Thyroid gland (tissue), 4 donors: Measurements from ENCODE around the gene COMMD10. TPM values are rescaled to one million over a fixed set of nuclear protein-coding genes. Genes with fewer than 3 reads are reported as not detected.

Source experiments
- DNase-seq, 2 donors: peaks; one replicate each; pipeline ENCODE4 v3.0.0-alpha.2; 2019
- H3K27ac ChIP-seq, 3 donors: fragments of 200-600 bp; sonication (generic); 1 replicate in 2 of 3; 2 replicates in 1 of 3; pipeline ENCODE4 v1.5.1; 2016 to 2019; ENCODE audit warnings: mild to moderate bottlenecking in 1 of 3, moderate library complexity in 1 of 3
- H3K27me3 ChIP-seq: fragments of 200-600 bp; sonication (generic); one replicate; pipeline ENCODE4 v1.5.1; 2019
- H3K36me3 ChIP-seq, 2 donors: fragments of 200-600 bp; sonication (generic); one replicate each; pipeline ENCODE4 v1.5.1; 2016 to 2019
- H3K4me1 ChIP-seq, 2 donors: fragments of 200-600 bp; sonication (generic); one replicate each; pipeline ENCODE4 v1.5.1; 2017 to 2019
- H3K4me3 ChIP-seq, 3 donors: fragments of 200-600 bp; sonication (generic); replicated peaks in 1 of 3; 1 replicate in 2 of 3; 2 replicates in 1 of 3; pipeline ENCODE4 v1.5.1; 2016; ENCODE audit warnings: mild to moderate bottlenecking in 1 of 3
- H3K9me3 ChIP-seq: fragments of 200-600 bp; sonication (generic); one replicate; pipeline ENCODE4 v1.5.1; 2017
- CTCF ChIP-seq, 6 experiments: fragments of 200-600 bp in 3 of 6; fragments of 450-650 bp in 3 of 6; sonication (generic) in 3 of 6; IDR thresholded peaks; one replicate each; pipeline ENCODE4 v1.5.1; 2016 to 2019; ENCODE audit warnings: antibody characterized with exemption in 6 of 6, mild to moderate bottlenecking in 2 of 6, inconsistent platforms in 1 of 6, moderate library complexity in 1 of 6
- POLR2A ChIP-seq, 2 donors: fragments of 450-650 bp; IDR thresholded peaks; one replicate each; pipeline ENCODE4 v1.6.1; 2017; ENCODE audit warnings: antibody characterized with exemption in 2 of 2, mild to moderate bottlenecking in 2 of 2, moderate library complexity in 1 of 2
- WGBS, 2 donors: methylation state at CpG; one replicate each; pipeline ENCODE4 v1.1.5; 2017; 5-methylcytosine and 5-hydroxymethylcytosine counted together
- intact Hi-C: fragments of 100-400 bp; cut with DNase I; formaldehyde crosslinking; loops from one replicate; pipeline ENCODE4 v1.15.1; 2023
- total RNA-seq, 4 donors: library from RNA; depleted of rRNA; stranded (reverse); fragments of >200 nt; gene quantifications; one replicate each; pipeline ENCODE4 v1.2.3, GENCODE V29; 2016

The COMMD10 gene
- total RNA-seq, 4 donors from 2014 or later, result 51.9 to 73.5 (median 60.7) TPM

GRCh38 chr5:116248432-116248831 lies 163.6 kb downstream of the COMMD10 start:
- Histone ChIP-seq H3K4me1 (no peaks in the 10 kb centered on the region), H3K36me3 (no peaks in the 10 kb centered on the region), H3K27ac (no peak overlapping the region), H3K4me3 (no peak overlapping the region), H3K9me3 (no peaks in the 10 kb centered on the region), H3K27me3 (no peaks in the 10 kb centered on the region)
- WGBS, 2 donors, result 96% methylated on average over 3 of the region's 3 CpGs
- intact Hi-C loops, result no loop called here
- TF ChIP-seq POLR2A (IDR thresholded peaks at IDR 0.05) (no peak), CTCF (IDR thresholded peaks at IDR 0.05) (no peak)
- DNase-seq, result no peak

DNA sequence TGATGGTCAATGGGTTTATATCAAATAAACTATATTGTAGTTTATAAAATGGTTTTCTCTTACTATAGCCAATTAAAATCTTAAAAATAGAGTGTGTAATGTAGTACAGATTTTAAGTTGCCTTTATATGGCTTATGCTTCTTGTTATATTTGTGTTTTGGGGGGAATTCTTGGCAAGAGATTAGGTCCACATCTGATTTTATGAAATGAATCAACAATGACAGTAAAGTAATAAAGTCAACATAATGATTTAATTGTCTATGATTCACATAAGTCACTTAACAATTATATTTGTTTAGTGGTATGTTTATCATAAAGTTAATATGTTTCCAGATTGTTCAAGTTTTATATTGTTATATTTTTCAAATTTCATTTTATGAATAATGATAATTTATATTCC lies 164.8 kb downstream of the COMMD10 start:
- H3K27me3 ChIP-seq, result no peaks in the 10 kb centered on the region
- no peak for DNase-seq
- H3K4me1 ChIP-seq, result no peaks in the 10 kb centered on the region
- intact Hi-C loops, result no loop called here
- no peak overlapping the region for H3K4me3 ChIP-seq
- H3K36me3 ChIP-seq, result no peaks in the 10 kb centered on the region
- H3K9me3 ChIP-seq, result no peaks in the 10 kb centered on the region
- TF ChIP-seq CTCF (IDR thresholded peaks at IDR 0.05), result no peak
- no peak for TF ChIP-seq POLR2A (IDR thresholded peaks at IDR 0.05)
- no peak overlapping the region for H3K27ac ChIP-seq

GRCh38 chr5:116256717-116257116 lies 171.9 kb downstream of the COMMD10 start:
- H3K9me3 ChIP-seq, result no peaks in the 10 kb centered on the region
- no peak for TF ChIP-seq CTCF (IDR thresholded peaks at IDR 0.05)
- TF ChIP-seq POLR2A (IDR thresholded peaks at IDR 0.05), result no peak
- no peak overlapping the region for H3K4me3 ChIP-seq
- 93 to 97% methylated on average over 1 of the region's 1 CpG for WGBS, 2 donors
- no peaks in the 10 kb centered on the region for H3K27me3 ChIP-seq
- H3K4me1 ChIP-seq, result no peaks in the 10 kb centered on the region
- no peak overlapping the region for H3K27ac ChIP-seq
- intact Hi-C loops, result no loop called here
- no peaks in the 10 kb centered on the region for H3K36me3 ChIP-seq
- no peak for DNase-seq

GRCh38 chr5:116265471-116265870 lies 180.6 kb downstream of the COMMD10 start:
- no peaks in the 10 kb centered on the region for H3K27me3 ChIP-seq
- no peak overlapping the region for H3K4me3 ChIP-seq
- no peaks in the 10 kb centered on the region for H3K9me3 ChIP-seq
- no peak overlapping the region for H3K27ac ChIP-seq
- H3K36me3 ChIP-seq, result no peaks in the 10 kb centered on the region
- no peaks in the 10 kb centered on the region for H3K4me1 ChIP-seq
- DNase-seq, result no peak
- WGBS, 2 donors, result 95% methylated on average over 3 of the region's 3 CpGs
- TF ChIP-seq CTCF (IDR thresholded peaks at IDR 0.05) (no peak), POLR2A (IDR thresholded peaks at IDR 0.05) (no peak)
- intact Hi-C loops, result no loop called here

- no peaks in the 10 kb centered on the region for H3K36me3 ChIP-seq
- WGBS, 2 donors, result 97% methylated on average over 2 of the region's 2 CpGs
- H3K9me3 ChIP-seq, result no peaks in the 10 kb centered on the region
- no peak for DNase-seq
- no peaks in the 10 kb centered on the region for H3K27me3 ChIP-seq
- no peaks in the 10 kb centered on the region for H3K4me1 ChIP-seq
- intact Hi-C loops, result no loop called here
- H3K27ac ChIP-seq, result no peak overlapping the region
- no peak overlapping the region for H3K4me3 ChIP-seq
- TF ChIP-seq CTCF (IDR thresholded peaks at IDR 0.05) (no peak), POLR2A (IDR thresholded peaks at IDR 0.05) (no peak)
These were observed 186.7 kb downstream of the COMMD10 start for GRCh38 chr5:116271446-116272025.
